ENCODE results near the gene IFNK.

IFNK gene

GRCh38 chr9:27573634-27574590 is 49.8 kb downstream of the IFNK start:
- DNase-seq = peak; percentile 98

All from islet precursor cell (in vitro differentiated cells).